HG03175 (cell line): ENCODE measurements around the gene RGPD8.
A peak's percentile ranks its signal among the peaks of the same experiment; 100 is the strongest.
"Not testable (repeated sequence)": the region's sequence is repeated elsewhere in the genome, so short reads cannot be mapped to it uniquely, and the experiment has no call there.

Experiments
- ATAC-seq: cut with Tn5 transposase; IDR thresholded peaks from one replicate; pipeline ENCODE4 v1.9.1; 2021; ENCODE audit warnings: mild to moderate bottlenecking, moderate library complexity; ENCODE audit not compliant: unreplicated experiment

The RGPD8 gene

GRCh38 chr2:112435716-112436431 lies 2.4 kb upstream of the RGPD8 start:
- ATAC-seq: not testable (repeated sequence)

- not testable (repeated sequence) for ATAC-seq
Measured at GRCh38 chr2:112434890-112435715, 1.7 kb upstream of the RGPD8 start.

- no peak for ATAC-seq
Measured at GRCh38 chr2:112433932-112434730, 686 bp upstream of the RGPD8 start.

- peak; percentile 49 for ATAC-seq
Measured at GRCh38 chr2:112432735-112433479, 538 bp downstream of the RGPD8 start.

- not testable (repeated sequence) for ATAC-seq
Measured at GRCh38 chr2:112432390-112432734, 1.1 kb downstream of the RGPD8 start.

- not testable (repeated sequence) for ATAC-seq
Measured at GRCh38 chr2:112431587-112432295, 1.7 kb downstream of the RGPD8 start.

GRCh38 chr2:112424553-112424952 lies 8.9 kb downstream of the RGPD8 start:
- ATAC-seq: not testable (repeated sequence)

GRCh38 chr2:112416860-112417259 lies 16.6 kb downstream of the RGPD8 start:
- ATAC-seq: not testable (repeated sequence)

- ATAC-seq: not testable (repeated sequence)
Measured at GRCh38 chr2:112360055-112360454, 73.4 kb downstream of the RGPD8 start.

- not testable (repeated sequence) for ATAC-seq
Measured at GRCh38 chr2:112354335-112354734, 79.1 kb downstream of the RGPD8 start.

GRCh38 chr2:112352809-112353603 lies 80.4 kb downstream of the RGPD8 start:
- ATAC-seq: not testable (repeated sequence)

- ATAC-seq: not testable (repeated sequence)
Measured at GRCh38 chr2:112352292-112352691, 81.2 kb downstream of the RGPD8 start.

GRCh38 chr2:112345030-112346027 lies 88.1 kb downstream of the RGPD8 start:
- ATAC-seq: no peak

GRCh38 chr2:112343827-112344585 lies 89.4 kb downstream of the RGPD8 start:
- no peak for ATAC-seq

GRCh38 chr2:112342067-112342550 lies 91.3 kb downstream of the RGPD8 start:
- ATAC-seq: no peak

GRCh38 chr2:112340475-112341267 lies 92.8 kb downstream of the RGPD8 start:
- no peak for ATAC-seq
